GM19025 (cell line): ENCODE results near the gene IFI6.
"Not testable (repeated sequence)": the region's sequence is repeated elsewhere in the genome, so short reads cannot be mapped to it uniquely, and the experiment has no call there.

ENCODE experiments used
- ATAC-seq: cut with Tn5 transposase; IDR thresholded peaks from one replicate; pipeline ENCODE4 v1.9.1; 2021; ENCODE audit warnings: mild to moderate bottlenecking, low read depth, moderate library complexity; ENCODE audit not compliant: unreplicated experiment

The IFI6 gene

GRCh38 chr1:27652111-27652864 lies 19.7 kb downstream of the IFI6 start:
- no peak for ATAC-seq

DNA sequence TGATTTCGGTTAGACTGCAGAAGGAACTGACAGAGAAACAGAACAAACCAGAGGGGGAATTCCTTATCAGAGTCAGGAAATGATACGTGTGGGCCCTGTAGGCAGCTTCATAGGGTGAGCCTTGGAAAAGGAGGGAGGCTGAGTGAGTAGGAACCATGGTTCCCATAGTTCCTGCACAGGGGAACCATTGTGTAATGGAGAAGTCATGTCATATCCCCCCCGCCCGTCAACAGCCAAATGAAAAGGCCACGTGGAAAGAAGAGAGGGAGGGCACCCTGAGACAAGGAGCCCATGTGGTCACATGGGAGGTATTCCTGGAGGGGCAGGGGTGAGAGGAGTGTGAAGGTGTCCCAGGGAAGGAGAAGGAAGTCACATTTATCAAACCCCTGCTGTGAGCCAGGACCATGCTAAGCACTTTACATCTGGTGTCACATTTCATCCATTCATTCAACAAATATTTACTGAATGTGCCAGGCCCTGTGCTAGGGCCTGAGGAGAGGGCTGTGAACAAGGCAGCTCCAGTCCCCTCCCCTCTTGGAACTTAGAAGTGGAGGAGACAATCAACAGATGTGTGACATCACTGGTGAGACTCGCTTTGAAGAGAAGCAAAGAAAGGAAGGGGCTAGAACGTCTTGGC lies 21.3 kb downstream of the IFI6 start:
- ATAC-seq = no peak

- ATAC-seq = no peak
These were observed 21.8 kb downstream of the IFI6 start for GRCh38 chr1:27650171-27650538.

- ATAC-seq = no peak
These were observed 22.7 kb downstream of the IFI6 start for GRCh38 chr1:27649306-27649635.

GRCh38 chr1:27648602-27649305 lies 23.2 kb downstream of the IFI6 start:
- ATAC-seq = no peak

- ATAC-seq = no peak
These were observed 24.7 kb downstream of the IFI6 start for GRCh38 chr1:27647328-27647727.

DNA sequence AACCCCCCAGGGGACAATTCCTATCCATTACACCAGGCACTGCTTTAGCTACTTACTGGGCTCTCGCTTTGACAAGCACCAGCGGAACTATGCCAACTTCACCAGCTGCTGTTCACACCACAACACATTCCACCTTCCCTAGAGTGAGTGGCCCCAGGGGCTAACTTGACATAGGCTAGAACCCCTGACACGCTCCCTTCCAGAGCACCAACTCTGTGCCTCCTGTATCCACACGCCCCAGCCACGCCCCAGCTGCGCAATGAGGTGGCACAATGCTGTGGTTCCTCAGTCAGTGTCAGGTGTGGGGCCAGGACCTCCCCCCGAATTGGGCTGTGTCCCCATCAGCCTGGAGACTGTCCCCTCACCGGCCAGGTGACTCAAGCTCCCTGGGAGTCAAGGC lies 25.3 kb downstream of the IFI6 start:
- no peak for ATAC-seq

DNA sequence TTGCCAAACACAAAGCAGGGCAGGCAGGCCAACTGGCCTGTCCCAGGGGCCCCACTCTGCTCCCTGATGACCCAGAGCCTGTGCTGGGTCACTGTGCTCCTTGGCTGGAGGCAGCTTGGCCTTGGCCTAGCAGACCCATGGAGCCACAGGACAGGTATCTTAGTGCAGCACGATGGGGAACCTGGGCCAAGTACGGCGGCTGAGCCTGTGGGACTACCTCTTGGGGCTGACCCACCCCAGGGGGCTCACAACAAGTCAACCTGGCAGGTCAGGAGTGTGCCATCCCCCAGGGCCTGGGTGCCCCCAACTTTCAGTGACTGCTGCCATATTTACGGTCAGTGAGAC lies 26.9 kb downstream of the IFI6 start:
- no peak for ATAC-seq

- ATAC-seq = no peak
These were observed 27.5 kb downstream of the IFI6 start for GRCh38 chr1:27644369-27645070.

GRCh38 chr1:27643600-27644368 lies 28.2 kb downstream of the IFI6 start:
- ATAC-seq = peak; percentile 46

DNA sequence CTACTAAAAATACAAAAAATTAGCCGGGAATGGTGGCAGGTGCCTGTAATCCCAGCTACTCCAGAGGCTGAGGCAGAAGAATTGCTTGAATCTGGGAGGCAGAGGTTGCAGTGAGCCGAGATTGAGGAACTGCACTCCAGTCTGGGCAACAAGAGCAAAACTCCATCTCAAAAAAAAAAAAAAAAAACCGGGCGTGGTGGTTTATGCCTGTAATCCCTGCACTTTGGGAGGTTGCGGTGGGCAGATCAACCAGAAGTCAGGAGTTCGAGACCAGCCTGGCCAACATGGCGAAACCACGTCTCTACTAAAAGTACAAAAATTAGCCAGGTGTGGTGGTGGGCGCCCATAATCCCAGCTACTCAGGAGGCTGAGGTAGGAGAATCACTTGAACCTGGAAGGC lies 31.5 kb downstream of the IFI6 start:
- not testable (repeated sequence) for ATAC-seq

GRCh38 chr1:27638805-27639204 lies 33.2 kb downstream of the IFI6 start:
- no peak for ATAC-seq

- no peak for ATAC-seq
These were observed 33.8 kb downstream of the IFI6 start for GRCh38 chr1:27638047-27638734.

DNA sequence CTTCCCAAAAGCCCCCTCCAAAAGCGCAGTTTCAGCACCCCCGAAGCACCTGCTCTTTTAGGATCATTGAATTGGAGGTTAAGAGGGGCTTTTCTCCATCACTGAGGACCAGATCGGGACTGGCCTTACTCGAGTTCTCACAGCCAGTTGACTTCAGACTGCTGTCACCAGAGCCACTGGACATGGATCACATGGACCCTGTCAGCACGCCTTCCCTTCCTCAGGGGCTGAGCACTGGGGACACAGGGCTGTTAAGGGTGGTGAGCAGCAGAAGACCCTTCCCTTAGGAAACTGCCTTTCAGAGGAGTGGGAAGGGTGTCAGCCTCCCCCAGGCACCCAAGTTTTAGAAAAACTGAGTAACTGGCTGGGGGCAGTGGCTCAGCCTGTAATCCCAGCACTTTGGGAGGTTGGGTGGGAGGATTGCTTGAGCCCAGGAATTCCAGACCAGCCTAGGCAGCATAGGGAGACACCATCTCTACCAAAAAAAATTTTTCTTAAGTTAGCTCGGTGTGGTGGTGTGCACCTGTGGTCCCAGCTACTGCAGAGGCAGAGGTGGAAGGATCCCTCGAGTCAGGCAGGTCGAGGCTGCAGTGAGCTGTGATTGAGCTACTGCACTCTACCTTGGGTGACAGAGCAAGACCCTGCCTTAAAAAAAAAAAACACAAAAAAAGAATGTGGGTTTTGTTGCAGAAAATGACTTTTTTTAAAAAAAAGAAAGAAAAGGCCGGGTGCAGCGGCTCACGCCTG lies 36.4 kb downstream of the IFI6 start:
- no peak for ATAC-seq

GRCh38 chr1:27634985-27635367 lies 37.0 kb downstream of the IFI6 start, which contains the start of gene FGR:
Gene FGR (minus strand): TSS chr1:27635185. CDS start chr1:27623916, 11,269 bp downstream.
- ATAC-seq = no peak

- ATAC-seq = no peak
These were observed 37.6 kb downstream of the IFI6 start for GRCh38 chr1:27634177-27634984.

- no peak for ATAC-seq
These were observed 38.3 kb downstream of the IFI6 start for GRCh38 chr1:27633640-27634176.

DNA sequence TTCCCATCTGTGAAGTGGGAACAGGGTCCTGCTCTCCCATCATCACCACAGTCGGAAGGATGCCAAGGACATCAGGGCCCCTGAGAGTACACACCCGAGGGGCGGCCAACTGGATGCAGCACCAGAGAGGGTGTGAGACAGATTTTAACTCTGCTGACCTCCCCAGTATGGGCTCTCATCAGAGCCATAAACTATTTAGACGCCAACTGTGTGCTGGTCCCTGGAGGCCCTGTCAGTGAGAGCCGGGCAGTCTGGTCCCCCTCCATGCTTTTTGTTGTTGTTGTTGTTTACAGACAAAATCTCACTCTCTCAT lies 38.7 kb downstream of the IFI6 start:
- ATAC-seq = no peak
